GM12878 (cell line): ENCODE measurements around the gene LUZP2.

Experiments used
- EZH2 ChIP-seq: IDR thresholded peaks from 2 replicates; pipeline ENCODE4 v1.6.1; 2012; ENCODE audit warnings: low read depth, mild to moderate bottlenecking, control low read depth, inconsistent platforms, low read length, borderline replicate concordance; ENCODE audit not compliant: control insufficient read depth
- MTA2 ChIP-seq: fragments of 450-650 bp; IDR thresholded peaks from 2 replicates; pipeline ENCODE4 v1.6.1; 2016; ENCODE audit warnings: low read depth, mild to moderate bottlenecking, moderate library complexity
- RCOR1 ChIP-seq: conservative IDR thresholded peaks from 2 replicates; pipeline ENCODE4 v1.6.1; 2012; ENCODE audit warnings: low read depth, low read length, improper control_type of control experiment
- SMAD5 ChIP-seq: IDR thresholded peaks from 2 replicates; pipeline ENCODE4 v1.6.1; 2016; ENCODE audit warnings: antibody characterized with exemption, low read depth
- SREBF2 ChIP-seq: IDR thresholded peaks from 2 replicates; pipeline ENCODE4 v1.6.1; 2012; ENCODE audit warnings: mild to moderate bottlenecking, low read length
- TAF1 ChIP-seq: IDR thresholded peaks from 2 replicates; pipeline ENCODE4 v1.6.1; 2011; ENCODE audit warnings: mild to moderate bottlenecking, low read depth, low read length, borderline replicate concordance
- TBL1XR1 ChIP-seq: IDR thresholded peaks from 2 replicates; pipeline ENCODE4 v1.6.1; 2012; ENCODE audit warnings: low read depth, low read length, improper control_type of control experiment
- TCF7 ChIP-seq: IDR thresholded peaks from 2 replicates; pipeline ENCODE4 v1.6.1; 2014; ENCODE audit warnings: antibody characterized with exemption, borderline replicate concordance
- ZNF24 ChIP-seq: fragments of 450-650 bp; IDR thresholded peaks from 2 replicates; pipeline ENCODE4 v1.6.1; 2017; ENCODE audit warnings: antibody characterized with exemption, mild to moderate bottlenecking
- TF ChIP-seq, protein P1 (sequence below), 3 experiments: IDR thresholded peaks in 2 of 3; conservative IDR thresholded peaks in 1 of 3; 2 replicates each; pipeline ENCODE4 v1.5.1; 2011; ENCODE audit warnings: low read depth in 3 of 3, low read length in 3 of 3, mild to moderate bottlenecking in 3 of 3, control low read depth in 2 of 3, moderate library complexity in 2 of 3, inconsistent platforms in 1 of 3, mixed read lengths in 1 of 3; ENCODE audit not compliant: control insufficient read depth in 2 of 3, insufficient read depth in 1 of 3; ENCODE audit errors: extremely low read depth in 1 of 3
- TF ChIP-seq, protein P2 (sequence below): IDR thresholded peaks from 2 replicates; pipeline ENCODE4 v1.6.1; 2011; ENCODE audit warnings: low read depth, low read length, improper control_type of control experiment, borderline replicate concordance
- TF ChIP-seq, protein P3 (sequence below): fragments of 450-650 bp; IDR thresholded peaks from 2 replicates; pipeline ENCODE4 v1.6.1; 2016; ENCODE audit warnings: mild to moderate bottlenecking, moderate library complexity, borderline replicate concordance

DNA sequence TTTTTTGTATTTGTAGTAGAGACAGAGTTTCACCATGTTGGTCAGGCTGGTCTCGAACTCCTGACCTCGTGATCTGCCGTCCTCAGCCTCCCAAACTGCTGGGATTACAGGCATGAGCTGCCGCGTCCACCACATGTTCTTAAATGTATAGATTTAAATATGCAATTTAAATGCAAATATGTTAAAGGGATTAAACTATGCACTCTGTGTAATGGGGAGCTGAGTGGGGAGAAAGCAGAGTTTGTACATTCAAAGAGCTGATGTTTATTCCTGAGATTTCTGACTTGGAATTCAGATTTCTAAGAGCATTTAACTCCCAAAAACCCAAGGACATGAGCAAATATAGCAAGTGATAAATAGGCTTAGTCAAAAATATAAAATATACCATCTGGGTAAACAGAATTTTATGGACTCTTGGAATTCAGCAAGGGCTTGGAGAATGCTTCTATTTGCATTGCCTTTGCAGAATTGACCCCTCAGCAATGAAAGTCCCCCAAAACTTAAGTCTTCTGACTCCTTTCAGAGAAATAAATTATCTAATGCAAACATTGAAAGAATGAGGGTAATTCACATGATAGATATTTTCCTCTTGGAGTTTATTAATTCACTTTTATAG is 170.6 kb downstream of the LUZP2 start:
- TF ChIP-seq ZNF24 (no peak), RCOR1 (no peak), TBL1XR1 (no peak), SMAD5 (no peak), SREBF2 (no peak), TCF7 (no peak), EZH2 (no peak), MTA2 (no peak), TAF1 (no peak)
- TF ChIP-seq, protein P1, sequence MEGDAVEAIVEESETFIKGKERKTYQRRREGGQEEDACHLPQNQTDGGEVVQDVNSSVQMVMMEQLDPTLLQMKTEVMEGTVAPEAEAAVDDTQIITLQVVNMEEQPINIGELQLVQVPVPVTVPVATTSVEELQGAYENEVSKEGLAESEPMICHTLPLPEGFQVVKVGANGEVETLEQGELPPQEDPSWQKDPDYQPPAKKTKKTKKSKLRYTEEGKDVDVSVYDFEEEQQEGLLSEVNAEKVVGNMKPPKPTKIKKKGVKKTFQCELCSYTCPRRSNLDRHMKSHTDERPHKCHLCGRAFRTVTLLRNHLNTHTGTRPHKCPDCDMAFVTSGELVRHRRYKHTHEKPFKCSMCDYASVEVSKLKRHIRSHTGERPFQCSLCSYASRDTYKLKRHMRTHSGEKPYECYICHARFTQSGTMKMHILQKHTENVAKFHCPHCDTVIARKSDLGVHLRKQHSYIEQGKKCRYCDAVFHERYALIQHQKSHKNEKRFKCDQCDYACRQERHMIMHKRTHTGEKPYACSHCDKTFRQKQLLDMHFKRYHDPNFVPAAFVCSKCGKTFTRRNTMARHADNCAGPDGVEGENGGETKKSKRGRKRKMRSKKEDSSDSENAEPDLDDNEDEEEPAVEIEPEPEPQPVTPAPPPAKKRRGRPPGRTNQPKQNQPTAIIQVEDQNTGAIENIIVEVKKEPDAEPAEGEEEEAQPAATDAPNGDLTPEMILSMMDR (IDR thresholded peaks at IDR 0.05 in 2 of 3, conservative IDR thresholded peaks at IDR 0.05 in 1 of 3; ENCODE audit: control insufficient read depth in 2 of 3, extremely low read depth in 1 of 3, insufficient read depth in 1 of 3, low read depth in 3 of 3, low read length in 3 of 3) = no peak
- TF ChIP-seq, protein P2, sequence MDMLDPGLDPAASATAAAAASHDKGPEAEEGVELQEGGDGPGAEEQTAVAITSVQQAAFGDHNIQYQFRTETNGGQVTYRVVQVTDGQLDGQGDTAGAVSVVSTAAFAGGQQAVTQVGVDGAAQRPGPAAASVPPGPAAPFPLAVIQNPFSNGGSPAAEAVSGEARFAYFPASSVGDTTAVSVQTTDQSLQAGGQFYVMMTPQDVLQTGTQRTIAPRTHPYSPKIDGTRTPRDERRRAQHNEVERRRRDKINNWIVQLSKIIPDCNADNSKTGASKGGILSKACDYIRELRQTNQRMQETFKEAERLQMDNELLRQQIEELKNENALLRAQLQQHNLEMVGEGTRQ = no peak
- TF ChIP-seq, protein P3, sequence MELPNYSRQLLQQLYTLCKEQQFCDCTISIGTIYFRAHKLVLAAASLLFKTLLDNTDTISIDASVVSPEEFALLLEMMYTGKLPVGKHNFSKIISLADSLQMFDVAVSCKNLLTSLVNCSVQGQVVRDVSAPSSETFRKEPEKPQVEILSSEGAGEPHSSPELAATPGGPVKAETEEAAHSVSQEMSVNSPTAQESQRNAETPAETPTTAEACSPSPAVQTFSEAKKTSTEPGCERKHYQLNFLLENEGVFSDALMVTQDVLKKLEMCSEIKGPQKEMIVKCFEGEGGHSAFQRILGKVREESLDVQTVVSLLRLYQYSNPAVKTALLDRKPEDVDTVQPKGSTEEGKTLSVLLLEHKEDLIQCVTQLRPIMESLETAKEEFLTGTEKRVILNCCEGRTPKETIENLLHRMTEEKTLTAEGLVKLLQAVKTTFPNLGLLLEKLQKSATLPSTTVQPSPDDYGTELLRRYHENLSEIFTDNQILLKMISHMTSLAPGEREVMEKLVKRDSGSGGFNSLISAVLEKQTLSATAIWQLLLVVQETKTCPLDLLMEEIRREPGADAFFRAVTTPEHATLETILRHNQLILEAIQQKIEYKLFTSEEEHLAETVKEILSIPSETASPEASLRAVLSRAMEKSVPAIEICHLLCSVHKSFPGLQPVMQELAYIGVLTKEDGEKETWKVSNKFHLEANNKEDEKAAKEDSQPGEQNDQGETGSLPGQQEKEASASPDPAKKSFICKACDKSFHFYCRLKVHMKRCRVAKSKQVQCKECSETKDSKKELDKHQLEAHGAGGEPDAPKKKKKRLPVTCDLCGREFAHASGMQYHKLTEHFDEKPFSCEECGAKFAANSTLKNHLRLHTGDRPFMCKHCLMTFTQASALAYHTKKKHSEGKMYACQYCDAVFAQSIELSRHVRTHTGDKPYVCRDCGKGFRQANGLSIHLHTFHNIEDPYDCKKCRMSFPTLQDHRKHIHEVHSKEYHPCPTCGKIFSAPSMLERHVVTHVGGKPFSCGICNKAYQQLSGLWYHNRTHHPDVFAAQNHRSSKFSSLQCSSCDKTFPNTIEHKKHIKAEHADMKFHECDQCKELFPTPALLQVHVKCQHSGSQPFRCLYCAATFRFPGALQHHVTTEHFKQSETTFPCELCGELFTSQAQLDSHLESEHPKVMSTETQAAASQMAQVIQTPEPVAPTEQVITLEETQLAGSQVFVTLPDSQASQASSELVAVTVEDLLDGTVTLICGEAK = no peak
